Endothelial cell of umbilical vein (primary cell): ENCODE results near the gene RTN3. TPM values are rescaled to one million over a fixed set of nuclear protein-coding genes. Genes with fewer than 3 reads are reported as not detected.
A peak's percentile ranks its signal among the peaks of the same experiment; 100 is the strongest.

Experiments
- BruUV-seq: library from RNA; stranded (reverse); fragments of 400-500 nt; replicated peaks from 2 replicates; lab custom pipeline; 2021; lab: Mats Ljungman, UMichigan
- CTCF ChIA-PET: fragments of 300-600, 350-600 bp; sonication (Branson Sonifier 250); formaldehyde crosslinking; loops from one replicate; lab custom pipeline; 2021; ENCODE audit warnings: antibody characterized with exemption, inconsistent platforms; lab: Charles Lee
- POLR2A ChIA-PET: fragments of 300-600, 350-600 bp; sonication (Branson Sonifier 250); formaldehyde crosslinking; loops from one replicate; lab custom pipeline; 2021; ENCODE audit warnings: antibody characterized with exemption, inconsistent platforms; lab: Charles Lee
- DNase-seq: peaks from one replicate; pipeline ENCODE4 v3.0.0-alpha.2; 2011; ENCODE audit warnings: low read depth, low spot score
- FAIRE-seq: peaks from 2 replicates; lab custom pipeline; 2011; peaks lifted over from hg19 to GRCh38; lab: Jason Lieb, UNC
- H2AFZ ChIP-seq: 2 replicates; pipeline ENCODE4 v1.6.0; 2012; ENCODE audit warnings: low read depth, low read length, control low read depth, inconsistent platforms
- H3K27ac ChIP-seq: 2 replicates; pipeline ENCODE4 v1.5.1; 2011; ENCODE audit warnings: low read depth, mild to moderate bottlenecking, control low read depth, low read length, moderate library complexity; ENCODE audit not compliant: insufficient read depth
- H3K27me3 ChIP-seq, 2 experiments: 2 replicates each; pipeline versions ENCODE4 v1.6.0 to v1.6.1; 2011; ENCODE audit warnings: low read length in 2 of 2, mixed read lengths in 1 of 2; ENCODE audit not compliant: control insufficient read depth in 2 of 2, insufficient read depth in 2 of 2
- H3K36me3 ChIP-seq, 2 experiments: 2 replicates in 1 of 2; 3 replicates in 1 of 2; pipeline ENCODE4 v1.5.1; 2011; ENCODE audit warnings: low read length in 2 of 2, mild to moderate bottlenecking in 1 of 2, moderate library complexity in 1 of 2; ENCODE audit not compliant: control insufficient read depth in 2 of 2, insufficient read depth in 2 of 2; ENCODE audit errors: extremely low read depth in 1 of 2
- H3K4me1 ChIP-seq: 3 replicates; pipeline ENCODE4 v1.5.1; 2011; ENCODE audit warnings: mild to moderate bottlenecking, low read length; ENCODE audit not compliant: control insufficient read depth, insufficient read depth; ENCODE audit errors: extremely low read depth
- H3K4me2 ChIP-seq: 2 replicates; pipeline ENCODE4 v1.6.1; 2011; ENCODE audit warnings: low read length, control low read depth, mixed read lengths; ENCODE audit not compliant: insufficient read depth
- H3K4me3 ChIP-seq, 3 experiments: fragments of 200-600 bp in 1 of 3; sonication (generic), shearing (Covaris generic) in 1 of 3; replicated peaks in 1 of 3; 2 replicates each; pipeline ENCODE4 v1.5.1; 2011 to 2016; ENCODE audit warnings: control low read depth in 3 of 3, low read length in 3 of 3, mild to moderate bottlenecking in 2 of 3, inconsistent platforms in 1 of 3, low read depth in 1 of 3, moderate library complexity in 1 of 3; ENCODE audit not compliant: insufficient read depth in 1 of 3
- H3K79me2 ChIP-seq: 2 replicates; pipeline ENCODE4 v1.6.0; 2012; ENCODE audit warnings: low read length, inconsistent platforms; ENCODE audit not compliant: control insufficient read depth, insufficient read depth
- H3K9ac ChIP-seq: replicated peaks from 2 replicates; pipeline ENCODE3; 2011; ENCODE audit warnings: low read length, control low read depth; ENCODE audit not compliant: insufficient read depth; ENCODE audit errors: extremely low read depth
- H3K9me1 ChIP-seq: replicated peaks from 3 replicates; pipeline ENCODE4 v1.6.0; 2011; ENCODE audit warnings: mild to moderate bottlenecking, low read length; ENCODE audit not compliant: control insufficient read depth, insufficient read depth; ENCODE audit errors: extremely low read depth
- H3K9me3 ChIP-seq: replicated peaks from 2 replicates; pipeline ENCODE4 v1.5.1; 2012; ENCODE audit warnings: low read length, inconsistent platforms; ENCODE audit not compliant: control insufficient read depth, insufficient read depth
- H4K20me1 ChIP-seq: replicated peaks from 2 replicates; pipeline ENCODE3; 2011; ENCODE audit warnings: mild to moderate bottlenecking, low read length; ENCODE audit not compliant: control insufficient read depth, insufficient read depth; ENCODE audit errors: extremely low read depth
- CTCF ChIP-seq, 2 donors: IDR thresholded peaks; 1 replicate in 1 of 2; 2 replicates in 1 of 2; pipeline ENCODE4 v1.5.1; 2011; ENCODE audit warnings: low read length in 2 of 2, mild to moderate bottlenecking in 2 of 2, moderate library complexity in 2 of 2, control low read depth in 1 of 2, inconsistent platforms in 1 of 2, low read depth in 1 of 2; ENCODE audit not compliant: insufficient read depth in 1 of 2; ENCODE audit errors: extremely low read depth in 1 of 2
- EZH2 ChIP-seq: IDR thresholded peaks from 2 replicates; pipeline ENCODE4 v1.6.1; 2012; ENCODE audit warnings: borderline replicate concordance, low read depth, mild to moderate bottlenecking, moderate library complexity, low read length, inconsistent platforms; ENCODE audit not compliant: severe bottlenecking
- FOS ChIP-seq: IDR thresholded peaks from 2 replicates; pipeline ENCODE4 v1.6.1; 2011; ENCODE audit warnings: mild to moderate bottlenecking, low read length, moderate library complexity, borderline replicate concordance; ENCODE audit not compliant: insufficient read depth
- GATA2 ChIP-seq: IDR thresholded peaks from 2 replicates; pipeline ENCODE4 v1.7.0; 2011; ENCODE audit warnings: low read depth, mild to moderate bottlenecking, moderate library complexity, mixed read lengths, low read length; ENCODE audit not compliant: insufficient read length, insufficient read depth
- JUN ChIP-seq: IDR thresholded peaks from 2 replicates; pipeline ENCODE4 v1.6.1; 2011; ENCODE audit warnings: borderline replicate concordance, low read depth; ENCODE audit not compliant: insufficient read length, insufficient read depth
- MAX ChIP-seq: IDR thresholded peaks from 2 replicates; pipeline ENCODE4 v1.6.1; 2011; ENCODE audit not compliant: insufficient read depth, insufficient read length
- MYC ChIP-seq: IDR thresholded peaks from one replicate; pipeline ENCODE4 v1.6.1; 2011; ENCODE audit warnings: mild to moderate bottlenecking, low read depth, low read length
- POLR2A ChIP-seq: IDR thresholded peaks from 2 replicates; pipeline ENCODE4 v1.6.1; 2012; ENCODE audit warnings: low read depth, mild to moderate bottlenecking, control low read depth, low read length
- POLR2AphosphoS5 ChIP-seq: IDR thresholded peaks from 2 replicates; pipeline ENCODE4 v1.6.1; 2012; ENCODE audit warnings: low read depth, mild to moderate bottlenecking, control low read depth, low read length, moderate library complexity; ENCODE audit not compliant: insufficient read depth
- dilution Hi-C: fragments of 300-500 bp; cut with MboI; formaldehyde crosslinking; loops from one replicate; pipeline ENCODE4 v1.15.0; 2019; ENCODE audit warnings: low sequenced_read_pairs; ENCODE audit not compliant: extremely low pct_ligation_motif_present
- intact Hi-C: fragments of 100-400 bp; cut with micrococcal nuclease; formaldehyde crosslinking; loops from one replicate; pipeline ENCODE4 v1.10.0; 2022
- polyA plus RNA-seq, 4 experiments: library from polyadenylated mRNA; depleted of rRNA in 3 of 4; stranded (reverse) in 3 of 4; unstranded in 1 of 4; fragments of >200 nt; gene quantifications; 2 replicates each; pipeline versions ENCODE4 v1.2.1 to v1.2.3, GENCODE V29; 2011 to 2012; ENCODE audit warnings: missing spikeins in 1 of 4
- total RNA-seq: library from RNA; stranded (reverse); gene quantifications from 2 replicates; pipeline ENCODE4 v1.2.3, GENCODE V29; 2021

The RTN3 gene
- total and polyA plus RNA-seq, 2 donors (not counting 3 experiments of a cell fraction or from before 2014, with no cell fraction given) = 90.6 to 112 TPM

DNA sequence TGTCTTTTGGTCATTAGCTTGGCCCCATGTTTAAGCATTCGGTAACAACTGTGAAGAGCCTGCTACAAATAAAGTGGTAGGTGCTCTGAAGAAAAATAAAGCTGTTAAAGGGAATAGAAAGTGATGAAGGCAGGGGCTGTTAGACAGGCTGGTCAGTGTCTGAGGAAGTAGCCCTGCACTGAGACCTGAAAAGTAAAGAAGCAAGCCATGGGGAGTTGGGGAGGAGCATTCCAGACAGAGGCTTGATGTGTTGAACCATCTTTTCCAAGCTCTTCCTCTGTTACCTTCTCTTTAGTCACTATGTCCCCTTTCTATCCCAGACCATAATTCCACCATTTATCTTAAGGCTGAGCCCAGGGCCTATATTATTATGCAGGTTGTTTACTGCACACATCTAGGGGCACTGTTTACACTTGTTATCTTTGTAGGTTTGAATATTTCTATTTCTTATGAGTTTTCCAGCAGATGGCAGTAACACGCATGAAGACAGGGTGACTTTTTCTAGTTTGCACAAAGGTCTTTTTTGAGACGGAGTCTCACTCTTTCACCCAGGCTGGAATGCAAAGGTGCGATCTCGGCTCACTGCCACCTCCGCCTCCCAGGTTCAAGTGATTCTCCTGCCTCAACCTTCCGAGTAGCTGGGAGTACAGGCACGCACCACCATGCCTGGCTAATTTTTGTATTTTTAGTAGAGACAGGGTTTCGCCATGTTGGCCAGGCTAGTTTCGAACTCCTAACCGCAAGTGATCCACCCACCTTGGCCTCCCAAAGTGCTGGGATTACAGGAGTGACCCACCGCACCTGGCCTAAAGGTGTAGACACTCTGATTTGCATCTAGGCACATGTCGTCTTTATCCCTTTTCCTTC lies 64.2 kb downstream of the RTN3 start:
- ChIA-PET CTCF (interaction anchor here (0.8 to 1.4 kb wide), 2 partner anchors 200 kb away, joined by 3 to 8 read pairs; no protein-coding TSS in a partner anchor), POLR2A (no interaction called here)
- no peak for FAIRE-seq
- Histone ChIP-seq H2AFZ (no peak overlapping the region), H3K9me3 (no peaks in the 10 kb centered on the region), H3K36me3 (peaks cover 0 to 4% of the 10 kb centered on the region in 2 experiments), H3K4me2 (no peak overlapping the region), H3K4me1 (no peaks in the 10 kb centered on the region), H3K4me3 (no peak overlapping the region), H3K79me2 (peaks cover 12% of the 10 kb centered on the region), H3K27ac (no peak overlapping the region), H4K20me1 (peaks cover 2% of the 10 kb centered on the region), H3K9me1 (no peaks in the 10 kb centered on the region), H3K9ac (no peak overlapping the region), H3K27me3 (no peaks in the 10 kb centered on the region)
- peak; percentile 12 for DNase-seq
- TF ChIP-seq POLR2AphosphoS5 = no peak
- peak; percentile 4 to 22 for TF ChIP-seq CTCF (IDR thresholded peaks at IDR 0.05; ENCODE audit: extremely low read depth in 1 of 2, insufficient read depth in 1 of 2, low read depth in 1 of 2, low read length in 2 of 2)
- intact Hi-C loops = no loop called here
- dilution Hi-C loops = no loop called here
- BruUV-seq = no TSS peak

DNA sequence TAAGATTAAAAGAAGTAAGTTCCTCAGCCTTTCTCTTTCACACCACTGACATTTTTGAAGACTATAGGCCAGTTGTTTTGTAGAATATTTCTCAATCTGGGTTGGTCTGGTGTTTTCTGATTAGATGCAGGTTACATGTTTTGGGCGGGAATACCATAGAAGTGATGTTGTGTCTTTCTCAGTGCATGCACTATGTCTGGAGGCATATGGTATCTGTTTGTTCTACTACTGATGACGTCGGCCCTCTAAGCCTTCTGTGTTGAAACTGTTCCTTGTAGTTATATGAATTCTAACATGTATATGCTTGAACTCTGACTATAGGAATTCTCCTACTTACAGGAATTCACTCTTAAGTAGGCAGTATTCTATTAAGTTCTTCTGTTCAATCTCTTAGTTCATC lies 65.7 kb downstream of the RTN3 start:
- no peak overlapping the region for H3K27ac ChIP-seq
- no peaks in the 10 kb centered on the region for H3K4me1 ChIP-seq
- dilution Hi-C loops (no loop called here), intact Hi-C loops (no loop called here)
- H3K4me2 ChIP-seq = no peak overlapping the region
- H2AFZ ChIP-seq = no peak overlapping the region
- ChIA-PET POLR2A (interaction anchor here (0.7 kb wide), 1 partner anchor 21 kb away, joined by 3 read pairs; no protein-coding TSS in a partner anchor), CTCF (interaction anchor here (0.8 to 1.4 kb wide), 3 partner anchors 9 to 199 kb away, joined by 3 to 8 read pairs (median 3); no protein-coding TSS in a partner anchor)
- no TSS peak for BruUV-seq
- peaks cover 8% of the 10 kb centered on the region for H3K79me2 ChIP-seq
- no peak for TF ChIP-seq JUN
- no peak for TF ChIP-seq MAX
- TF ChIP-seq EZH2 = no peak
- TF ChIP-seq MYC = no peak
- TF ChIP-seq FOS = no peak
- TF ChIP-seq CTCF (IDR thresholded peaks at IDR 0.05; ENCODE audit: extremely low read depth in 1 of 2, insufficient read depth in 1 of 2, low read depth in 1 of 2, low read length in 2 of 2) = no peak
- TF ChIP-seq GATA2 = no peak
- TF ChIP-seq POLR2AphosphoS5 = no peak
- no peak for TF ChIP-seq POLR2A
- FAIRE-seq (no peak), DNase-seq (no peak)
- H3K36me3 ChIP-seq = peaks cover 0 to 4% of the 10 kb centered on the region in 2 experiments
- no peak overlapping the region for H3K9ac ChIP-seq
- H3K27me3 ChIP-seq = no peaks in the 10 kb centered on the region
- peaks cover 2% of the 10 kb centered on the region for H4K20me1 ChIP-seq
- no peaks in the 10 kb centered on the region for H3K9me3 ChIP-seq
- no peak overlapping the region for H3K4me3 ChIP-seq
- H3K9me1 ChIP-seq = no peaks in the 10 kb centered on the region
